Endodermal cell (in vitro differentiated cells): ENCODE results near the gene MAPRE2. TPM values are rescaled to one million over a fixed set of nuclear protein-coding genes. Genes with fewer than 3 reads are reported as not detected.

ENCODE experiments used
- DNase-seq: peaks from one replicate; pipeline ENCODE4 v3.0.0-alpha.2; 2017
- H3K27ac ChIP-seq: 2 replicates; pipeline ENCODE4 v1.5.1; 2013; ENCODE audit warnings: mild to moderate bottlenecking, low read depth, low read length, moderate library complexity
- H3K27me3 ChIP-seq: 2 replicates; pipeline ENCODE4 v1.6.1; 2013; ENCODE audit warnings: mild to moderate bottlenecking, low read length, moderate library complexity; ENCODE audit not compliant: insufficient read depth, control insufficient read depth, poor library complexity, severe bottlenecking
- H3K36me3 ChIP-seq: 2 replicates; pipeline ENCODE4 v1.7.0; 2013; ENCODE audit warnings: mild to moderate bottlenecking, low read length, moderate library complexity; ENCODE audit not compliant: control insufficient read depth, insufficient read depth
- H3K4me1 ChIP-seq: one replicate; pipeline ENCODE4 v1.7.0; 2013; ENCODE audit warnings: low read length; ENCODE audit not compliant: control insufficient read depth, insufficient read depth
- H3K4me3 ChIP-seq: 2 replicates; pipeline ENCODE4 v1.5.1; 2013; ENCODE audit warnings: mild to moderate bottlenecking, low read length, moderate library complexity
- H3K9ac ChIP-seq: 2 replicates; pipeline ENCODE4 v1.6.1; 2013; ENCODE audit warnings: mild to moderate bottlenecking, low read length, moderate library complexity; ENCODE audit not compliant: poor library complexity, severe bottlenecking; ENCODE audit errors: extremely low read depth
- H3K9me3 ChIP-seq: 2 replicates; pipeline ENCODE4 v1.6.1; 2013; ENCODE audit warnings: mild to moderate bottlenecking, low read length, moderate library complexity; ENCODE audit not compliant: control insufficient read depth
- H3K27ac Mint-ChIP-seq: 2 replicates; pipeline ENCODE4 v1.8.0; 2020; ENCODE audit warnings: mixed read lengths
- H3K27me3 Mint-ChIP-seq: 2 replicates; pipeline ENCODE4 v1.8.0; 2021; ENCODE audit warnings: mild to moderate bottlenecking, mixed read lengths; ENCODE audit not compliant: insufficient read depth
- H3K36me3 Mint-ChIP-seq: 2 replicates; pipeline ENCODE4 v1.8.0; 2020; ENCODE audit warnings: low read depth, mixed read lengths
- H3K4me1 Mint-ChIP-seq: 2 replicates; pipeline ENCODE4 v1.8.0; 2020; ENCODE audit warnings: mixed read lengths
- H3K4me3 Mint-ChIP-seq: 2 replicates; pipeline ENCODE4 v1.8.0; 2020; ENCODE audit warnings: mild to moderate bottlenecking, moderate library complexity, mixed read lengths
- H3K9me3 Mint-ChIP-seq: 2 replicates; pipeline ENCODE4 v1.8.0; 2020; ENCODE audit warnings: mild to moderate bottlenecking, mixed read lengths
- CTCF ChIP-seq: fragments of 200-600 bp; sonication (generic); conservative IDR thresholded peaks from 2 replicates; pipeline ENCODE4 v1.5.0; 2021; ENCODE audit warnings: antibody characterized with exemption, mild to moderate bottlenecking
- WGBS, 2 experiments: methylation state at CpG; one replicate each; pipeline versions ENCODE4 v1.1.5 to v1.1.7; 2013; ENCODE audit warnings: missing lambda C conversion rate in 2 of 2, mixed read lengths in 1 of 2; ENCODE audit not compliant: insufficient coverage in 1 of 2, insufficient read length in 1 of 2; 5-methylcytosine and 5-hydroxymethylcytosine counted together
- total RNA-seq, 2 donors: library from RNA; stranded (reverse); fragmentation: NEBNext Ultra II Directional in 1 of 2; extraction: Animal tissue kit (Norgen Biotek cat#: 25700) in 1 of 2; gene quantifications; 2 replicates in 1 of 2; 3 replicates in 1 of 2; pipeline ENCODE4 v1.2.1, GENCODE V29; 2021

Gene MAPRE2
- total RNA-seq, 2 donors from 2014 or later = 15.2 to 16.5 TPM

GRCh38 chr18:35032113-35032512, 9.1 kb upstream of the MAPRE2 start:
- Mint-ChIP-seq H3K27me3 (no peaks in the 10 kb centered on the region), H3K27ac (no peak overlapping the region), H3K9me3 (peaks cover 3% of the 10 kb centered on the region), H3K4me1 (peaks cover 5% of the 10 kb centered on the region), H3K4me3 (no peak overlapping the region), H3K36me3 (no peaks in the 10 kb centered on the region)
- Histone ChIP-seq H3K9me3 (no peaks in the 10 kb centered on the region), H3K4me1 (no peaks in the 10 kb centered on the region), H3K36me3 (no peaks in the 10 kb centered on the region), H3K4me3 (no peak overlapping the region), H3K27ac (no peak overlapping the region), H3K27me3 (no peaks in the 10 kb centered on the region), H3K9ac (no peak overlapping the region)
- TF ChIP-seq CTCF = no peak
- DNase-seq = no peak
- WGBS, 2 experiments = 83 to 86% methylated on average over 1 of the region's 1 CpG

- Mint-ChIP-seq H3K27ac (no peak overlapping the region), H3K4me1 (peaks cover 9% of the 10 kb centered on the region), H3K4me3 (no peak overlapping the region), H3K9me3 (peaks cover 3% of the 10 kb centered on the region), H3K27me3 (no peaks in the 10 kb centered on the region), H3K36me3 (no peaks in the 10 kb centered on the region)
- Histone ChIP-seq H3K4me3 (no peak overlapping the region), H3K27me3 (no peaks in the 10 kb centered on the region), H3K4me1 (peaks cover 3% of the 10 kb centered on the region), H3K9ac (no peak overlapping the region), H3K9me3 (no peaks in the 10 kb centered on the region), H3K27ac (no peak overlapping the region), H3K36me3 (no peaks in the 10 kb centered on the region)
- 83% methylated on average over 1 of the region's 1 CpG; no CpG with 5 or more reads in 1 of the 2 experiments for WGBS, 2 experiments
- TF ChIP-seq CTCF = no peak
- no peak for DNase-seq
These were observed 3.2 kb upstream of the MAPRE2 start for GRCh38 chr18:35038029-35038428.

GRCh38 chr18:35038881-35039491, 2.2 kb upstream of the MAPRE2 start:
- no peak for DNase-seq
- Mint-ChIP-seq H3K36me3 (no peaks in the 10 kb centered on the region), H3K4me3 (no peak overlapping the region), H3K27ac (no peak overlapping the region), H3K4me1 (peaks cover 9% of the 10 kb centered on the region), H3K9me3 (peaks cover 3% of the 10 kb centered on the region), H3K27me3 (no peaks in the 10 kb centered on the region)
- H3K4me3 ChIP-seq = no peak overlapping the region
- 100% methylated on average over 2 of the region's 2 CpGs; no CpG with 5 or more reads in 1 of the 2 experiments for WGBS, 2 experiments
- H3K4me1 ChIP-seq = peaks cover 3% of the 10 kb centered on the region
- no peak overlapping the region for H3K9ac ChIP-seq
- no peak overlapping the region for H3K27ac ChIP-seq
- H3K36me3 ChIP-seq = no peaks in the 10 kb centered on the region
- no peak for TF ChIP-seq CTCF
- H3K9me3 ChIP-seq = no peaks in the 10 kb centered on the region
- H3K27me3 ChIP-seq = no peaks in the 10 kb centered on the region
